ENCODE results near the gene TUBB8B.
"Not testable (repeated sequence)": the region's sequence is repeated elsewhere in the genome, so short reads cannot be mapped to it uniquely, and the experiment has no call there.

TUBB8B gene

GRCh38 chr18:11383-12274, 37.8 kb downstream of the TUBB8B start:
- not testable (repeated sequence) for DNase-seq

- not testable (repeated sequence) for DNase-seq
Observed at GRCh38 chr18:10624-11184, 38.7 kb downstream of the TUBB8B start.

GRCh38 chr18:9937-10336, 39.5 kb downstream of the TUBB8B start:
- not testable (repeated sequence) for DNase-seq

Measured in fibroblast of upper back skin (primary cell).